ENCODE results near the gene SEC16B.
"Not testable (repeated sequence)": the region's sequence is repeated elsewhere in the genome, so short reads cannot be mapped to it uniquely, and the experiment has no call there.

SEC16B gene

GRCh38 chr1:177995369-177995768 is 25.5 kb upstream of the SEC16B start:
- DNase-seq (ENCODE audit: low spot score) = no peak
- in situ Hi-C loops (cut with MboI; ENCODE audit: low pct_unique_long_range_greater_than_20kb, low sequenced_read_pairs, unreplicated experiment) = no loop called here
- no peak for TF ChIP-seq CTCF (IDR thresholded peaks at IDR 0.05; ENCODE audit: extremely low read depth, insufficient read depth, missing control alignments)

- in situ Hi-C loops (cut with MboI; ENCODE audit: low pct_unique_long_range_greater_than_20kb, low sequenced_read_pairs, unreplicated experiment); DNase-seq (ENCODE audit: low spot score): not testable (repeated sequence)
Observed at GRCh38 chr1:177986281-177986680, 16.4 kb upstream of the SEC16B start.

- in situ Hi-C loops (cut with MboI; ENCODE audit: low pct_unique_long_range_greater_than_20kb, low sequenced_read_pairs, unreplicated experiment) = no loop called here
- TF ChIP-seq CTCF (IDR thresholded peaks at IDR 0.05; ENCODE audit: extremely low read depth, insufficient read depth, missing control alignments) = no peak
Observed at GRCh38 chr1:177984761-177985160, 14.9 kb upstream of the SEC16B start.

GRCh38 chr1:177984136-177984525 is 14.3 kb upstream of the SEC16B start:
- no peak for TF ChIP-seq CTCF (IDR thresholded peaks at IDR 0.05; ENCODE audit: extremely low read depth, insufficient read depth, missing control alignments)
- in situ Hi-C loops (cut with MboI; ENCODE audit: low pct_unique_long_range_greater_than_20kb, low sequenced_read_pairs, unreplicated experiment) = no loop called here
- no peak for DNase-seq (ENCODE audit: low spot score)

More at GRCh38 chr1:177984761-177985160, 14.9 kb upstream of the SEC16B start:
- no peak for DNase-seq (ENCODE audit: low spot score)

DNA sequence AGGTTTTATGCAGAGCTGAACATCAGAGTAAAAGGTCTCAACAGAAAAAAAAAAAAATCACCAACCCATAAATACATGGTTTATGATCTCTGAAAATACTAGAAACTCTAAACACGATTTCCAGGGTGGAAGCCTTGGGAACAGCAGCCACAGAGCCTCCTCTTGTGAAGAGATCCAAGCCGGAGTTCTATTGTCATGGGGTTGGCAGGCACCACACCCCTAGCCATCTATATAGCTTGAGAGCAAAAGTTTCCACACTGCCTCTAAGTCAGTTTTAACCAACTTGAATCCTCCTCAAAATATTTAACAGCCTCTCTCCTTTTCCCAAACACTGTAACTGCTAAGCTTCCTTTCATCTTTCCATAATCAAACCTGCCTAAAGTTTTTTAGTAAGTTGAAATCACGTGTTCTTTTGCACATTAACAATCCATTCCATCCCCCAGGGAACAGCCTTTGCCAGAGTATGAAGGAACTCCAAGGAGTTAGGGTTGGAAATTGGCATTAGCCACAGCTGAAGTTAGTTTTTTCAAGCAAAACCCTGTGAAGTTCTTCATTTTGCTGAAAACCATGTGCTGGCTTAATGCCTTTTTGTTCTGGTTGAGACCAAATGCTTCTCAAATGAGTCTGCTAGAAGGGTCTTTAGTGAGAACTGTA is 13.8 kb upstream of the SEC16B start:
- DNase-seq (ENCODE audit: low spot score) = no peak
- in situ Hi-C loops (cut with MboI; ENCODE audit: low pct_unique_long_range_greater_than_20kb, low sequenced_read_pairs, unreplicated experiment) = no loop called here
- TF ChIP-seq CTCF (IDR thresholded peaks at IDR 0.05; ENCODE audit: extremely low read depth, insufficient read depth, missing control alignments) = no peak

- TF ChIP-seq CTCF (IDR thresholded peaks at IDR 0.05; ENCODE audit: extremely low read depth, insufficient read depth, missing control alignments) = no peak
- in situ Hi-C loops (cut with MboI; ENCODE audit: low pct_unique_long_range_greater_than_20kb, low sequenced_read_pairs, unreplicated experiment) = no loop called here
- no peak for DNase-seq (ENCODE audit: low spot score)
Observed at GRCh38 chr1:177983077-177983476, 13.2 kb upstream of the SEC16B start.

DNA sequence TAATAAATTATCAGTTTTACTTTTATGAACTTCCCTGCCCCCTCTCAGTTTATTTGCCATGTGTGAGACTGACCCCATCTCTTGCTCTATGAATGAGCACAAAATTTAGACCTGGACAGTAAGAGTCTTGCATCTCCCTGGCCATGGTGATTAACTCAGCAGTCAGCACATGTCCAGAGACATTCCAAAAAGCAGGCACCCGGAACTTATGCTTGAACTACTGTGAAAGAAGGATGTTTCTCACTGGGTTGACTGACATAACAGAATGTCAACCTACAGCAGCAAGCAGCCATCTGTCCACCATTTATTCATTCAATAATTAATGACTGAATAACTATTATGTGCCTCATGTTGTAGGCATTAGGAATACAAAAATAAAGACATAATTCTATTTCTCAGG is 11.3 kb upstream of the SEC16B start:
- in situ Hi-C loops (cut with MboI; ENCODE audit: low pct_unique_long_range_greater_than_20kb, low sequenced_read_pairs, unreplicated experiment) = no loop called here
- no peak for TF ChIP-seq CTCF (IDR thresholded peaks at IDR 0.05; ENCODE audit: extremely low read depth, insufficient read depth, missing control alignments)
- DNase-seq (ENCODE audit: low spot score) = no peak

Data from GM13977 (cell line).